SK-N-SH (cell line): ENCODE measurements around the gene NHS. TPM values are rescaled to one million over a fixed set of nuclear protein-coding genes. Genes with fewer than 3 reads are reported as not detected.

Source experiments
- CTCF ChIA-PET: fragments of 300-600, 350-600 bp; formaldehyde crosslinking; extraction: SDS; loops from one replicate; lab custom pipeline; 2021; lab: Yijun Ruan, JAX
- POLR2A ChIA-PET: fragments of 350-600 bp; sonication (Branson Sonifier 250); formaldehyde crosslinking; extraction: SDS; loops from one replicate; lab custom pipeline; 2020; ENCODE audit warnings: antibody characterized with exemption, inconsistent platforms; lab: Yijun Ruan, JAX
- DNase-seq: peaks from one replicate; pipeline ENCODE4 v3.0.0; 2012
- H2AFZ ChIP-seq: fragments of 200-600 bp; sonication (generic); 2 replicates; pipeline ENCODE4 v1.8.1; 2016; ENCODE audit warnings: antibody characterized with exemption, mild to moderate bottlenecking, low read depth
- H3F3A ChIP-seq: fragments of 200-600 bp; sonication (generic); replicated peaks from 2 replicates; pipeline ENCODE3; 2016; ENCODE audit warnings: antibody characterized with exemption, mild to moderate bottlenecking; ENCODE audit not compliant: insufficient read depth
- H3K27ac ChIP-seq, 2 experiments: fragments of 200-500 bp in 1 of 2; fragments of 200-600 bp in 1 of 2; sonication (Bioruptor generic) in 1 of 2; sonication (generic), shearing (Covaris generic) in 1 of 2; 2 replicates each; pipeline versions ENCODE4 v1.5.1 to v1.6.1; 2014 to 2016; ENCODE audit warnings: low read depth in 2 of 2, inconsistent platforms in 1 of 2, low read length in 1 of 2, mild to moderate bottlenecking in 1 of 2, mixed read lengths in 1 of 2
- H3K27me3 ChIP-seq: fragments of 200-600 bp; sonication (generic), shearing (Covaris generic); 2 replicates; pipeline ENCODE4 v1.6.1; 2016; ENCODE audit warnings: mixed run types; ENCODE audit not compliant: insufficient read depth
- H3K36me3 ChIP-seq, 2 experiments: fragments of 200-500 bp in 1 of 2; fragments of 200-600 bp in 1 of 2; sonication (Bioruptor generic) in 1 of 2; sonication (generic) in 1 of 2; replicated peaks in 1 of 2; 2 replicates each; pipeline versions ENCODE3 to v1.5.1; 2014 to 2016; ENCODE audit warnings: low read length in 1 of 2, mild to moderate bottlenecking in 1 of 2; ENCODE audit not compliant: insufficient read depth in 2 of 2, control insufficient read depth in 1 of 2
- H3K4me1 ChIP-seq, 2 experiments: fragments of 200-500 bp in 1 of 2; fragments of 200-600 bp in 1 of 2; sonication (Bioruptor generic) in 1 of 2; sonication (generic), shearing (Covaris generic) in 1 of 2; 2 replicates each; pipeline versions ENCODE4 v1.5.1 to v1.6.1; 2014 to 2016; ENCODE audit warnings: low read depth in 1 of 2, low read length in 1 of 2, mixed run types in 1 of 2; ENCODE audit not compliant: insufficient read depth in 2 of 2, control insufficient read depth in 1 of 2
- H3K4me2 ChIP-seq: fragments of 200-600 bp; sonication (generic), shearing (Covaris generic); 2 replicates; pipeline ENCODE4 v1.6.1; 2017; ENCODE audit warnings: mixed run types
- H3K4me3 ChIP-seq, 2 experiments: fragments of 200-500 bp in 1 of 2; fragments of 200-600 bp in 1 of 2; sonication (Bioruptor generic) in 1 of 2; sonication (generic), shearing (Covaris generic) in 1 of 2; 2 replicates each; pipeline versions ENCODE4 v1.5.1 to v1.8.1; 2014 to 2016; ENCODE audit warnings: low read depth in 2 of 2, inconsistent platforms in 1 of 2, low read length in 1 of 2, mild to moderate bottlenecking in 1 of 2, mixed read lengths in 1 of 2, moderate library complexity in 1 of 2
- H3K79me2 ChIP-seq: fragments of 200-600 bp; sonication (generic); 2 replicates; pipeline ENCODE4 v1.8.1; 2017; ENCODE audit warnings: mild to moderate bottlenecking; ENCODE audit not compliant: insufficient read depth
- H3K9ac ChIP-seq: fragments of 200-600 bp; sonication (generic); 2 replicates; pipeline ENCODE4 v1.6.1; 2017; ENCODE audit warnings: mixed run types
- H3K9me2 ChIP-seq: fragments of 200-600 bp; sonication (generic); 2 replicates; pipeline ENCODE4 v1.6.1; 2017; ENCODE audit warnings: mixed run types
- H3K9me3 ChIP-seq: fragments of 200-600 bp; sonication (generic); 2 replicates; pipeline ENCODE4 v1.6.1; 2017; ENCODE audit warnings: mixed run types, mild to moderate bottlenecking, moderate library complexity
- H4K20me1 ChIP-seq: fragments of 200-600 bp; sonication (generic); 2 replicates; pipeline ENCODE4 v1.6.1; 2017; ENCODE audit warnings: mild to moderate bottlenecking, mixed run types; ENCODE audit not compliant: insufficient read depth
- CTCF ChIP-seq: fragments of 200-600 bp; sonication (generic); IDR thresholded peaks from 2 replicates; pipeline ENCODE4 v1.6.1; 2017; ENCODE audit warnings: antibody characterized with exemption, mild to moderate bottlenecking, moderate library complexity
- ELF1 ChIP-seq: IDR thresholded peaks from 2 replicates; pipeline ENCODE4 v1.4.0; 2012
- EP300 ChIP-seq, 2 experiments: IDR thresholded peaks; 2 replicates each; pipeline versions ENCODE4 v1.4.0 to v1.6.1; 2012; ENCODE audit warnings: borderline replicate concordance in 1 of 2, low read depth in 1 of 2, low read length in 1 of 2
- EZH2phosphoT487 ChIP-seq: fragments of 200-600 bp; sonication (generic); IDR thresholded peaks from 2 replicates; pipeline ENCODE4 v1.6.1; 2017; ENCODE audit warnings: low read depth, mixed run types, mild to moderate bottlenecking, antibody characterized with exemption, moderate library complexity, borderline replicate concordance
- FOSL2 ChIP-seq: IDR thresholded peaks from 2 replicates; pipeline ENCODE4 v1.4.0; 2012; ENCODE audit warnings: low read depth, mild to moderate bottlenecking, moderate library complexity, borderline replicate concordance
- FOXJ3 ChIP-seq: sonication (generic); formaldehyde crosslinking; IDR thresholded peaks from 2 replicates; pipeline ENCODE4 v1.5.1; 2020; ENCODE audit warnings: mild to moderate bottlenecking, missing genetic modification reagents
- GABPA ChIP-seq: IDR thresholded peaks from 2 replicates; pipeline ENCODE4 v1.4.0; 2012; ENCODE audit warnings: low read depth, mild to moderate bottlenecking
- GATA2 ChIP-seq: sonication (generic); formaldehyde crosslinking; IDR thresholded peaks from 2 replicates; pipeline ENCODE4 v1.5.0; 2020; ENCODE audit warnings: mild to moderate bottlenecking, missing genetic modification reagents
- JUND ChIP-seq: IDR thresholded peaks from 2 replicates; pipeline ENCODE4 v1.4.0; 2012
- MAX ChIP-seq: IDR thresholded peaks from 2 replicates; pipeline ENCODE4 v1.4.0; 2012; ENCODE audit warnings: low read depth
- MXI1 ChIP-seq: IDR thresholded peaks from 2 replicates; pipeline ENCODE4 v1.6.1; 2012; ENCODE audit warnings: mild to moderate bottlenecking, low read depth, low read length, improper control_type of control experiment
- POLR2AphosphoS5 ChIP-seq: IDR thresholded peaks from 2 replicates; pipeline ENCODE4 v1.6.1; 2012; ENCODE audit warnings: low read depth, low read length
- RCOR1 ChIP-seq: fragments of 150-350 bp; IDR thresholded peaks from 2 replicates; pipeline ENCODE4 v1.6.1; 2017; ENCODE audit warnings: antibody characterized with exemption, low read length
- RFX5 ChIP-seq: IDR thresholded peaks from 2 replicates; pipeline ENCODE4 v1.6.1; 2012; ENCODE audit warnings: mild to moderate bottlenecking, improper control_type of control experiment, low read length
- TAF1 ChIP-seq: IDR thresholded peaks from 2 replicates; pipeline ENCODE4 v1.6.1; 2012; ENCODE audit warnings: low read depth, mild to moderate bottlenecking, low read length, moderate library complexity, borderline replicate concordance
- TEAD4 ChIP-seq: IDR thresholded peaks from 2 replicates; pipeline ENCODE4 v1.4.0; 2012; ENCODE audit warnings: mild to moderate bottlenecking, borderline replicate concordance; ENCODE audit not compliant: insufficient read depth
- USF1 ChIP-seq: IDR thresholded peaks from 2 replicates; pipeline ENCODE4 v1.4.0; 2012; ENCODE audit warnings: low read depth, borderline replicate concordance
- USF2 ChIP-seq: fragments of 150-350 bp; IDR thresholded peaks from 2 replicates; pipeline ENCODE4 v1.6.1; 2017; ENCODE audit warnings: antibody characterized with exemption, low read length, low read depth, borderline replicate concordance
- YY1 ChIP-seq: IDR thresholded peaks from 2 replicates; pipeline ENCODE4 v1.4.0; 2012; ENCODE audit warnings: low read depth, mild to moderate bottlenecking
- polyA plus RNA-seq, 3 experiments: library from polyadenylated mRNA; depleted of rRNA; stranded (reverse); fragments of >200 nt; gene quantifications; 2 replicates each; pipeline ENCODE4 v1.2.3, GENCODE V29; 2012
- TF ChIP-seq, protein P1 (sequence below): fragments of 150-350 bp; IDR thresholded peaks from 2 replicates; pipeline ENCODE4 v1.6.1; 2016; ENCODE audit warnings: mild to moderate bottlenecking, low read depth, low read length

The NHS gene
- polyA plus RNA-seq, 1 of the 3 experiments (the other 2 are of a cell fraction) = 1.0 TPM

GRCh38 chrX:17464194-17464593 is 89.2 kb downstream of the NHS start:
- Histone ChIP-seq H3K79me2 (no peaks in the 10 kb centered on the region), H3K27me3 (no peaks in the 10 kb centered on the region), H3K27ac (no peak overlapping the region), H3F3A (no peaks in the 10 kb centered on the region), H3K9ac (no peak overlapping the region), H3K36me3 (no peaks in the 10 kb centered on the region), H4K20me1 (no peaks in the 10 kb centered on the region), H3K4me2 (no peak overlapping the region), H2AFZ (no peak overlapping the region), H3K9me3 (no peaks in the 10 kb centered on the region), H3K4me3 (no peak overlapping the region), H3K9me2 (no peaks in the 10 kb centered on the region), H3K4me1 (peaks cover under 1 to 5% of the 10 kb centered on the region in 2 experiments; a peak in 2 of 4 replicates)
- no peak for DNase-seq
- TF ChIP-seq MXI1 (no peak), CTCF (no peak), USF2 (no peak), TAF1 (no peak), USF1 (no peak), YY1 (no peak), ELF1 (no peak), JUND (no peak), EP300 (IDR thresholded peaks at IDR 0.05; ENCODE audit: borderline replicate concordance in 1 of 2, low read depth in 1 of 2, low read length in 1 of 2) (no peak), TEAD4 (no peak), POLR2AphosphoS5 (no peak), FOXJ3 (no peak), RFX5 (no peak), MAX (no peak), RCOR1 (no peak), GATA2 (CRISPR knock-in tag) (no peak), GABPA (no peak), EZH2phosphoT487 (no peak), FOSL2 (no peak)
- TF ChIP-seq, protein P1, sequence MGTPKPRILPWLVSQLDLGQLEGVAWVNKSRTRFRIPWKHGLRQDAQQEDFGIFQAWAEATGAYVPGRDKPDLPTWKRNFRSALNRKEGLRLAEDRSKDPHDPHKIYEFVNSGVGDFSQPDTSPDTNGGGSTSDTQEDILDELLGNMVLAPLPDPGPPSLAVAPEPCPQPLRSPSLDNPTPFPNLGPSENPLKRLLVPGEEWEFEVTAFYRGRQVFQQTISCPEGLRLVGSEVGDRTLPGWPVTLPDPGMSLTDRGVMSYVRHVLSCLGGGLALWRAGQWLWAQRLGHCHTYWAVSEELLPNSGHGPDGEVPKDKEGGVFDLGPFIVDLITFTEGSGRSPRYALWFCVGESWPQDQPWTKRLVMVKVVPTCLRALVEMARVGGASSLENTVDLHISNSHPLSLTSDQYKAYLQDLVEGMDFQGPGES = no peak
- POLR2A ChIA-PET = no interaction called here
- CTCF ChIA-PET = no interaction called here
